Stimulated activated CD4-positive, alpha-beta T cell treated with anti-CD3 and anti-CD28 coated beads, Interleukin-4, amount 100 ng/mL, for 1 hour (primary cell): ENCODE results near the gene TEX264.
A peak's percentile ranks its signal among the peaks of the same experiment; 100 is the strongest.

Experiments used
- DNase-seq: peaks from one replicate; pipeline ENCODE4 v3.0.0-alpha.2; 2020

Gene TEX264

DNA sequence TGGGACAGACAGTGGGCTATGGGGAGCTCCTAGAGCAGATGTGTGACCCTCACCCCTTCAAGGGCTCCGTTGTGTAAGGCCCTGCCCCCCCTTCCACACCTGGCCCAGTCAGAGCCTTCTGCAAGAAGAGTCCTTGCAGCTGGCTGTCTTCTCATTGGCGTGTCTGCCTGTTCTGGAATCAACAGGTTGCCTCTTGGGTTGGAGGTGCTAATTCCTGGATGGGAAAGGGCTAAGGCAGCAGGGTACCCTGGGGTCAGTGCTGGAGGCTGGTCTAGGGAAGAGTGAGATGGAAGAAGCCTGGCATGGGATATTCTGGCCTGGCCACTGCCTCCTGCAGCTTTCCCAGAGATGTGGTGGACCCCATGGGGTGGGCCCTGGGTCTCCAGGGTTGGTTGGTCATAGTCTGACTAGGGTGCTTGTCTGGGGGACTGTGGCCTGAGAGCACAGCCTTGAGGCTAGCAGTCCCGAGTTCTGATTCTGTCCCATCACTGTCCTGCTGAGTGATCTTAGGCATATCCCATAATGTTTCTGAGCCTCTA lies 5.1 kb downstream of the TEX264 start:
- no peak for DNase-seq

DNA sequence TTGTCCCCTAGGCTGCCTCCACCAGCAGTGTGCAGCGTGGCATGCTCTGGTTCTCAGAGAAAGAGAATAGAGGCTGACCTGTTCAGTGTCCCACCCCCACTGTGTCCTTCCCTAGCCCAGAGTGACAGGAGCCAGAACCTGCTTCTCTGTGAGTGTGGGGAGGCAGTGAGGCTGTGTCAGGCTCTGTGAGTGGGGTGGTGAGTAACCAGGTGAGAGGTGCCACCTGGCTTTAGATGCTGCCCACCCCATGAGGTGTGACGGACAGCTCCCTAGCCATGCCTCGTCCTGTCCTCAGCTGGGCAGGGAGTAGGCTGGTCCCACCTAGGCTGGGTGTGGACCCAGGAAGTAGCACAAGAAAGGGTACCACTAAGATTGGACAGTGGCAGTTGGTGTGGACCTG lies 6.3 kb downstream of the TEX264 start:
- DNase-seq, result no peak

DNA sequence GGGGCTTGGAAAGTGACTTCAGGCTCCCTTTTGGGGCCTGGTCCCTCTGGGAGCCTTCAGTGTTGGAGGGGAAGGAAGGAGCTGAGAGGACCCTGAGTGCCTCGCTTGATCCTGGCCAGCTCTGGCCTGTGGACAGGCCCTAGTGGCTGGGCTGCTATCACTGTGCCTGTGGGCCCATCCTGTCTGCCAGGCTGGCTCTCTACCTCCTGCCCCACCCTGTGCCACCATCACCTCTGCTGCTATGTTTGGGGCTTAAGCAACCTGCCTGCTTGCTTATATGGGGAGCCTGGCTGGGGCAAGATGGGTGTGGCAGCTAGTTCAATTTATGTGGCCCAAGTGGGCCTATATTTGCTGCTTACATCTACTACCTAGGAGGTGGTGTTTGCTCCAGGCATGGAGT lies 7.1 kb downstream of the TEX264 start:
- DNase-seq, result no peak

DNA sequence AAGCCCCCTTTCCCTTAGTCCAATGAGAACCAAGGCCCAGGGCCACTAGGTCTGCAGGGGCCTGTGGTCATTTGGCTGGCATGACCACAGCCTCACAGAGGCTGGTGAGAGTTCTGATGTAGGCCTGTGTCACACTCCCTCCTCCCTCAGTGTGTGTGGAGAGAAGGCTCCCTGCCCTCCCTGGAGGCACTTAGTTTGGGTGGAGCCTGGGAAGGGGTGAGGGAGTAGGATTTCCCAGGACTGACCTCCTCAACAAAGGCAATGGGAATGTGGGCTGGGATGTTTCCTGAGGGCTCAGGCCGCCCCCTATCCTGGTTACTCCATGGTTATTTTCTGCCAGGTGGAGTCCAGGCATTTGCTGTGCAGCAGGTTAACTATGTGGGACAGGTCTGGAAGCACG lies 7.6 kb downstream of the TEX264 start:
- DNase-seq, result no peak

DNA sequence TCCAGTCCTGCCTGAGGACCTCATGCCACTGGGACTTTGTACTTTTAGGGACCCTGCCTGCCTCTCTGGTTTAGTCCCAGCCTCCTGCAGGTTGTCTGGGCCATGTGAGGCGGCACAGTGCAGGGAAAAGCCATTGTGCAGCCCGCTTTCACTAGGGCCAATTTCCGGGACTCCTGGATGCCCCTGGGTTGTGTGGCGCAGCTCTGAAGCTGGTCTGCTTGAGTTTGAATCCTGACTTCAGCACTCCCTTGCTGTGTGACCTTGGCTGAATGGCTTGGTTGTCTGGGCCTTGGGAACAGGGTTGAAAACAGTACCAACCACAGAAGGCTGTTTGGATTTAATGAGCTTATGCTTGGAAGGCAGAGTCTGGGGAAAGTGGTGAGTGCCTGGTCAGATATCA lies 8.3 kb downstream of the TEX264 start:
- DNase-seq, result no peak

DNA sequence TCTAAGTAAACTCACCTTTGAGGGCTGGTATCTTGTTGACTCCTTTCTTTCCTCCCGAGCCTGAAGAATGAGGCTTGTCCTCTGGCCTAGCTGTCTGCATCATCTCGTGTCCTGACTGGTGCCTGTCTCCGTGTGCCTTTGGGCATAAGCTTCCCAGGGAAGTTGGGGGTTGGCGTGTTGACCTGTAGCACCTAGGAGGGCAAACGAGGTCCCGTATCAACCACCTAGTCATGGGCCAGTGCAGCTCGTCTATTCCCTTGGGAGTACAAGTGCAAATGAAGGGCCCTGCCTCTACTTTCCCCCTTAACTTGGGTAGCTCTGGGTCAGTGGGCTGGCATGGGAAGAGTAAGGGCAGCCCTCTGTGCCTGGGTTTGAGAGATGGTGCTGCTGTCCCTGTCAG lies 8.7 kb downstream of the TEX264 start:
- no peak for DNase-seq

DNA sequence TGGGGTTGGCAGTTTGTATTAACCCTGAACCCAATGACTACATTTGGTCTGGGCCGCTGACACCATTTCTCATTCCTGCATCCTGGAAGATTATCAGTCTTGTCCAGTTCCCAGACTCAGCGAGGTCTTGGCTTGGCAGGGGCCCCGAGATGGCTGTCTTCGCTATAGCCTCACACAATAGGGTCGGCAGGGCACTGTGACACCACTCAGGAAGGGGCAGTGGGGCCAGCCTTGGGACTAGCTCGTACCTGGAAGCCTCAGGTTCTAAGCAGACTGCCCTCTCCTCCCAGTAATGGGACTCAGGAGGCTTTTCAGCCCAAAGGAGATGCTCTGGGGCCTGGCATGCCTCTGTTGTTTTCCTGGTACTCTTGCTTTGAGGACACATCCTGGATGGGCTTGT lies 9.1 kb downstream of the TEX264 start:
- no peak for DNase-seq

DNA sequence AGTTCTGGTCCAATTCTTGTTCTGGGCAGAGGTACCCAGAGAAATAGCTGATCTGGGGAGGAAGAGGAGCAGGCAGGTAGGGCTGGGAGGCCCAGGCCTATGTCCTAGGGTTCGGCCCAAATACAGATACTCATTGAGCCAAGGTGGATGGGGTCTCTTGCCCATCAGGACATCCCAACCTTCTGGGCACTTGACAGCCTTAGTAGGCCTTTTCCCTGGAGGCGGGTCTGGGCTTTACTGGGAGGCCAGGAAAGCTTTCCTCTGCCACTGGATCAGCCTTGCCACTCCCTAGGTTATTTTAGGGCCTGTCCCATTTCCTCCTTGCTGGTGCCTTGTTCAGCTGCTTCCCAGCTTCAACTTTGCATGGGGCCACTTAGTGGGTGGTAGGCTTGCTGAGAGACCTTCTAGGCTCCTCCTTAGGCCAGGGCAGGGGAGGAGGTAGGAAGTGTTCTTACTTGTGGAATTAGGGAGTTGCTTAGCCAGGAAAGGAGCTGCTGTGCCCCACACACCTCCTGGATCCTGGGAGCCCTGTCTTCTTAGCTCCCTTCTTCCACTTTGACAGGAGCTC lies 9.7 kb downstream of the TEX264 start:
- no peak for DNase-seq

DNA sequence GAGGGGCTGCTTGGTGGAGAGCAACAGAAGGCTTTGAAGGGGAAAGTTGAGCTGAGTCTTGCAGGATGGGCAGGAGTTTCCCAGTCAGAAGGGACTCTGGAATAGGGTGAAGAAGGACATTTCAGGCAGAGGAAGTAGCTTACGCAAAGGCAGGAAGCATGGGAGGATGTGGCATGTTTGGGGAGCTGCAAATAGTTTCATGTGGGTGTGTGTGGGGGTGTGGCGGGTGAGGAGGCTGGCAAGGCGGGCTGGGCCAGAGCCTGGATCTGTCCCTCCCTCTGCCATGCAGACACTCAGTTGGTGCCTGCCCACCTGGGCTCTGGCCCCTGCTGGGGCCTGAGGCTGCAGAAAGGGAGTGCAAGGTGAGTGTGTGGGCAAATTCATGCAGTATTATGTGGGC lies 10.4 kb downstream of the TEX264 start:
- peak; percentile 17 for DNase-seq

DNA sequence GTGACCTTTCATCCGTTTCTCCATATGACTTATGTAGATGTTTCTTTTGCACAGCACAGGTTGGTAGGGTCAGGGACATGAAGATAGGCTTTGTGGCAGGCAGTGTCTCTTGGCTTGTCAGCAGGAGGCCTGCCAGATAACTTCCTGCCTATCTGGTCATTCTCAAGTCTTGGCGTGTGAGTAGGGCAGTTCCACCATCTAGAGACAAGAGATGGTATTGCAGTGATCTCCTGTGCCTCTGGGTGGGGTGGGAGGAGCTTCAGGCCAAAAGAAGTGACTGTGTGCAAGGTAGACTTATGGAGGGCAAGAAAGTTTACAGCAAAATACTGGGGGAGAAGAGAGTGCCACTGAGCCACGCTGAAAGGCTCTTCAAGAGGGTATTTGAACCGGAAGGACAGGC lies 11.0 kb downstream of the TEX264 start:
- peak; percentile 60 for DNase-seq

DNA sequence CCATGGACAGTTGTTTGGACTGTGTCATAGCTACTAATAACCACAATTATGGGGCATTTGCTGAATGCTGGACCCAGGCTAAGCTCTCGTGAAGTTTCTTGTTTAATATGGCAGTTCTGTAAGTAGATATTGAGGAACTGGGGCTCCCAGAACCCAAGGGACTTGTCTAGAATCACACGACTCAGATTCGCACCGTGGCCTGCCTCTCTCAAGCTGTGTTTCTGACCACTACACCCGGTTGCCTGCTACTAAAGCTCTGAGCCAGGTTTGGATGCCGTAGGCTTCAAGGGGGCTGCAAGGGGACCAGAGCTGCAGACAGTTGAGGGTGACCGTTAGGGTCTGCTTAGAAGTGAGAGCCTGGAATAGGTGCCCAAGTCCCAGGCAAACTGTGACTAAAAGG lies 11.5 kb downstream of the TEX264 start:
- DNase-seq, result no peak

DNA sequence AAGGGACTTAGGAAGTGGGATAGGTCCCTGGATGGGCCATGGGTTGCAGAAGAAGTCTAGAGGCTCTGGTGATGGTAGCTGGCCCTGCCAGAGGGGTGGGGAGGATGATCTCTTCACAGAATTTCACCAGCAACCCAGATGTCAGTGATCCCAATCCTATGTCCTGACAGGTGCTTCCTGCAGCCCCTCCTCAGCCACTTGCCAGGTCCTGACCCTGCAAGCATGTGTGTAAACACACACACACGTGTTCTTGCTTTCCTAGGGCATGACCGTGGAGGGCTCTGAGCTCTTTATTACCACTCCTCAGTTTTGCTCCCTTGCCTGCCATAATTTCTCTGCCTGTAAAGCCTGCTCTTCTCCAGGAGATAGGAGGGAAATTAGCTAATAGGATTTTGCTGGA lies 12.5 kb downstream of the TEX264 start:
- no peak for DNase-seq

DNA sequence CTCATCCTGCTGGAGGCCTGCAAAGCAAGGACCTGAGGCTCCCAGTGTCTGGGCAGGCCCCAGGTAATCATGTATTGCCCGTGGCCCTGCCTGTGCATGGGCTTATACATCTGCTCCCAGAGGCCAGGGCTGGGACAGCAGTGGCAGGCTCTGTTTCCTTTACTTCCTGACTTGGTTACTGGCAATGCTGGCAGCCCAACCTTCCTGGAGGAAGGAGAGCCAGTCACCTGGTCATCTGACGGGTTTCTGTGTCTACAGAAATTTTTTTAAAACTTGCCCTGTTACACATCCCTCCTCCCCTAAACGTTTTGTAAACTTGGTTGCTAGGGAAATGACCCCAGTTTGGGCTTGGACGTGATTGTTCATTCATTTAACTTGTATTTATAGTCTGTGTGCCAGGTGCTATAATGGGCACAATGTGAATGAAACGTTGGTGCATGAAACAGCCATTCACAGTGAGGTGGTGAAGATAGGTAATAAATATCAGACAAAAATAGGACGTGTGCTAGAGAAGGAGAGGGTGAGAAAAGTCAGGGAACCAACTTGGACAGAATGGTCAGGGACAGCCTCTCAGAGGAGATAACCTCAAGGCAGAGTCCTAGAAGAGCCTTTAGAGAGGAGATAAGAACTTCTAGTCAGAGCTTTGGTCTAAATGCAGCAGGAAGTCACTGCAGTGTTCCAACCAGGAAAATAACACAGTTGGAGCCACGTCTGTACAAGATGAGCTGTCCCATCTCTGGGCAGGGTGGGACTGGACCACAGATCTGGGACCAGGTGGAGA lies 14.1 kb downstream of the TEX264 start:
- DNase-seq, result no peak

DNA sequence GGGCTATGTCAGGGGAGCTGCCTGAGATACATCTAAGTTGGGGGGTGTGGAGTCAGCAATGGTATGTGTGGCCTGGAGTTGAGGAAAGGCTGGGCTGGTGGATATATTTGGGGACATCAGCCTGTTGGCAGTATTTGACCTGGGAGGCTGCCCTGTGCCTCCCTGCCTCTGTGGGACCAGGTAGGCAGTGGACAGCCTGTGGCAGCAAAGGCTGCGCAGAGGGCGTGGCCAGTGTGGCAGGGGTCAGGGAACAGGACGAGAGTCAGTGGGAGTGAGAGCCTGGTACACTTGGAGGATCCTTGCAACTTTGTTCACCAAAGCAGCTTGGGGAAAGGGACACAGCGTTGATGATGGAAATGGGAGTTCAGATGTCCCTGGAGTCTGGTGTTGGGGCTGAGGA lies 15.0 kb downstream of the TEX264 start:
- no peak for DNase-seq

DNA sequence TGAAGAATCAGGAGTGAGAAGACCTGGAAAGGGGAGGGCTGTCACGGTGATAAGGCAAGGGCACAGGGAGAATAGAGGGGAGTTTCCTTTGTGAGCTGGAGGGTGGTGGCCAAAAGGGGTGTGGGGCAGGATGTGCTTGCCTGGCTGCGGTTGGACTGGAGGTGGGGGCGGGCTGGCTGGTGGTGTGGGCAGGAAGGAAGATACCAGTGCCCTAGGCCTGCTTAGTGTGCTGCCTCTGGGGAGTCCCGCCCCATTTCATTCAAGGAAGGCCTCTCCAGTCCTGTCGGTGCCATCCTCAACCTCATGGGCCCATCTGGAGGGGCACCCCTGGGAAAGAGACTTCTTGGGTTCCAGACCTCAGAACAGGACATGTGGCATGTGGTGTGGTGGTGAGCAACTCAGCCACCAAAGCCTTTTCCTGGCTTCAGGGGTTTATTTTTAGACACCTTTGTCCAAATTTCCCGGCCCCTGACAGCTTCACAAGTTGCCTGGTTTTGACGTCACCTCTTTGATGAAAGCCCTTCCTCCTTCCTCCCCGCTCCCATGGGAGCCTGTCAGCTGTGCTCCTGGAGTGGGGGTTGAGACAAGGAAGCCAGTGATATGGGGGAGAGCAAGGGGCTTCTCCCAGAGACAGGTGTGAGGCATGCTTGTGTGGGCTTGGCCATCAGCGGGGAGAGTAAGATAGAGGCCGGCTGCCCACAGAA lies 15.6 kb downstream of the TEX264 start:
- peak; percentile 71 for DNase-seq

DNA sequence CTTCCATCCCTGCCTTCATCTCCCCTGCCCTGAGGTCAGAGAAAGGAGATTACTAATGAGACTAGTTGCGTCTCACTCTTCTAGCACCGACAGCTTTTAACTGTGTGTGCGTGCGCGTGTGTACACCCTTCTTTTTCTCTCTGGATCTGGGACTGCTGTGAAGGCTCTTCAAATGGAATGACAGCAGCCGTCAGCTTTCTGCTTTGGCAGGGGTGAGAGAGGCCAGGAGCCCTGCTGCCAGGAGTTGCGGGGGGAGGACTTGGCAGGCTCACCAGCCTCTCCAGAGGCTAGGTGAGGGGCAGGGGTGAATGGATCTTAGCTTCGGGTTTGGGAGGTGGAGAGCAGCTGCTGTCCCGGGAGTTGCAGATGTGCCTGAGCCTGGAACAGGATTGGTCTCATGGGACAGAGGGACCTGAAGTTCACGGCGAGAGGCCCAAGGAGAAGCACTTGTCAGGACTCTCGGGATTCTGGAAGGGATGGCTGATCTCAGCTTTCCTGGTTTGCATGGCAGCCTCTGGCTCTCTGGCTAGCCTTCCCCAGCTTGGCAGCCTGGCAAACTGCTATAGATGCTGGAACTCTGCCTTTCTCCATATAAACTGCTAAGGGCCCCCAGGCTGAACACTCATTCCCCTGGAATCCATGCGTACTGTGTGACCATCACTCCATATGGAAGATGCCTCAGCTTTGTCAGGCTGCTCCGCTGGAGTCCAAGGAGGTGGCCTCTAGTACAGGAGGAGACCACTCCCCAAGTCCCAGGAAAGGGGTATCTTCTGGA lies 16.6 kb downstream of the TEX264 start:
- no peak for DNase-seq

DNA sequence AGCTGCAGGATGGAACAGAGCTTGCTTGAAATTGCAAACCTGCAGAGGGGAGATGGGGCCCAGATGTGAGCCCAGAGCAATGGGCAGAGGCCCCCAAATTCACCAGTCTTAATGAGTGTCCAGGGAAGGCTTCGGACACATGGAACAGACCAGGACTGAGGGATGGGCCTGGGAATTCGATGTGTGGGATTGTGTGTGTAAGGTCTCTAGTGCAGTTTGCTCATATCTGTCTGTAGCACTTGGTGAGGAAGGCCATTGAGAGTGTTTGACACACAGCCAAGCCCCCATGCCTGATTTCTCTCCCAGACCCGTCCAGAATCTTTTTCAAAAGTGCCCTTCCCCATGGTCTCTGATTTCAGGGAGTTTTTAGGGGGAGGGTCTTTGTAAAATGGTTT lies 17.2 kb downstream of the TEX264 start:
- DNase-seq, result no peak

DNA sequence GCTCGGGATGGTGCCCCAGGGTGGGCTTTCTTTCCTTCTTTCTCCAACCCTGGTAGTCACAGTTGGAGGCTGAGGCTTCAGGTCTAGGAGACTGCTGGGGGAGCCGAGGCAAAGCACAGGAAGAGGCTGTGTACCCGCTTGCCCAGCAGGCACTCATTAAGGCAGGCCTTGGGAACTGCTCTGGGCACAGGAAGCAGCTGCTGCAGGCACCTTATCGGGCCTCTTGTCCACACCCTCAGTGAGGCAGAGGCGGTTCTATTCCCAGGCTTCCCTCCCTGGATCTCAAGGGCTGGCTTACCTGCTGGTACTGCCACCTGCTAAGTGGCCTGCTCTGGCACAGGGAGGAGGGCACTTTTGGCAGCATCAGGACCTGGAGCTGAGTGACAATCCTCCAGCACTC lies 20.0 kb downstream of the TEX264 start:
- DNase-seq, result no peak

DNA sequence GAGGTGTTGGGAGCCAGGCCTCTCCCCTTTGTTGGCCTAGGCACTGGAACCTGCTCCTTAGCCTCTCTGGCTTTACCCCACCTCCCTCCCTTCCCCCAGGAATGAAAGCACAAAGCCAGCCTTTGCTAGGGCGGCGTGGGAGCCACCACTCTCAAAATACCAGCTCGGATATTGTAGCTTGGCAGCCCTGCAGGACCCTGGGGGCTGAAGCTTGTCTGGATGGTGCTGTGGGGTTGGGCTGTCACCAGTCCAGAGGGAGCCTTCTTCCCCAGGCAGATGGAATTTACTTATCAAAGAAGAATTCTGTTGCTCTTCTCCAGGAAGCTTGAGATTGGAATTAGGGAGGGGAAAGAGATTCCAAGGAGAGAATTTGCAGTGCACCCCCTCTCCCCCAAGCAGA lies 20.9 kb downstream of the TEX264 start:
- DNase-seq, result no peak

DNA sequence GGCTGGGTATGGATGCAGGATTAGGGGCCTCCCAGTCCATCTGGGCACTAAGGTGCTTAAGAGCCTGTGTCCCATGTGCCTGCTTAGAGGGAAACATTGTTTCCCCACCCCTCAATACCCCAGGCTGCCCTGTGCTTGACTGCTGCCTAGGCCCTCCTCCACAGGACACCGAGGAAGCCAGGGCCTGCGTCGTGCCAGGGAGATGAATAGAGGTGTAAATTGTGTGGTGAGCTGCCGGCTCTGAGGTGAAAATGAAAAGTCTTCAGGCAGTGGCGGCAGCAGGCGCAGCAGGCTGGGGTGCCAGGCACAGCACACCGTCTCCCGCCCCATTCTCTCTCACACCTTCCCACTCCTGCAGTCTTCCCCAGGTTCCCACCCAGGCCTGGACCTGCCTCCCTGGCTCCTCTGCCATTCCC lies 21.9 kb downstream of the TEX264 start:
- DNase-seq, result no peak

DNA sequence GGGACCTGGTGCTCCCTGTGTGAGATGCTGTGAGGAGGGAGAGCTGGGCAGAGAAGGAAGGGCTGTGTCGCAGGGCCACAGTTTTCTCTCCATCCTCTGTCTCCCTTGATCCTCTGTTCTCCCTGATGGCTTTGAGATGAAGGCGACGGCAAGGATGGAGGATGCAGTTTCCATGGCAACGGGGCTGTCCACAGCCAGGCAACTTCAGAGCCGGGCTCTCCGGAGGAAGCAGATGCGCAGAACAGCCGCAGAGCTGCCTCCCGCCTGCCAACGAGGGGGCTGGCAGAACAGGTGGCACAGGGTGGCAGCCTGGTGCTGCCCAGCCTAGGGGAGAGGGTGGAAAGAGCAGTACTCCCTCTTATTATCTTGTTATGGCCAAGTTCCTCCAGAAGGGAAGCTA lies 25.9 kb downstream of the TEX264 start:
- DNase-seq, result no peak

DNA sequence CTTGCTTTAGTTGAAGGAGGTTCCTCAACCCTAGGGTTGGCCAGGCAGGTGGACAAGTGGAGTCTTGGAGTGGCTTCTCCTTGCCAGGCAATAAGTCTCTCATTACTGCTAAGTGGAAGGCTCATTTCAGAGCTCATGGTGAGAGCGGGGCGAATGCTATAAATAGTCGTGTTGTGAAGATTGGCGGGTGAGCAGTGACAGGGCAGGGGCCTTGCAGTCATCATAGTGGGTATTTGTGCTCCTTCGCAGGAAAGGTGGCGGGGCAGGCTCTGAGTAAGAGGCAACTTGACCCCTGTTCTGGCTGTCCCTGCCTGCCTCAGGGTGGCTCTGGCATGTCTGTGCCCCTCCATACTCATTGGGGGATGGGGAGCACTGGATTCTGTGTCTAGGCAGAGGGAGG lies 27.2 kb downstream of the TEX264 start:
- no peak for DNase-seq

DNA sequence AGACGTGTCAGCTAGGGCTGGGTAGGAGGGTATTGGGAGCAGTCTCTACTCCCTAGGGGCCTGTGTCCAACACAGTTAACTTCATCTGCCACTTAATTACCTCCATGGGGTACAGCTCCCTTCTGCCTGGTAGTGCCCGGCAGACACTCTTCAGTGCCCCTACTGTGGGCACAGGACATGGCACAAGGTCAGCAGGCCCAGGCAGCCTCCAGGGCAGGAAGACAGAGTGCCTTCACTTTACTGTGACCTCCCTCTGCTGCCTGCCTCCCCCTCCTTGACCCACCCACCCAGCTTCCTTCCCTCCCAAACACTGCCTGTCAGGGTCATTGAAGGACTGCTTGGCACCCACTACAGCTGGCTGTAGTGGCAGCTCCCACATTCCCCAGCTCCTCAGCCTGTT lies 29.4 kb downstream of the TEX264 start:
- no peak for DNase-seq
